Fibroblast of skin of right quadriceps (primary cell): Measurements from ENCODE around the gene EVC.
"Not testable (repeated sequence)": the region's sequence is repeated elsewhere in the genome, so short reads cannot be mapped to it uniquely, and the experiment has no call there.

Experiments used
- DNase-seq: peaks from one replicate; pipeline ENCODE4 v3.0.0-alpha.2; 2013

Gene EVC

DNA sequence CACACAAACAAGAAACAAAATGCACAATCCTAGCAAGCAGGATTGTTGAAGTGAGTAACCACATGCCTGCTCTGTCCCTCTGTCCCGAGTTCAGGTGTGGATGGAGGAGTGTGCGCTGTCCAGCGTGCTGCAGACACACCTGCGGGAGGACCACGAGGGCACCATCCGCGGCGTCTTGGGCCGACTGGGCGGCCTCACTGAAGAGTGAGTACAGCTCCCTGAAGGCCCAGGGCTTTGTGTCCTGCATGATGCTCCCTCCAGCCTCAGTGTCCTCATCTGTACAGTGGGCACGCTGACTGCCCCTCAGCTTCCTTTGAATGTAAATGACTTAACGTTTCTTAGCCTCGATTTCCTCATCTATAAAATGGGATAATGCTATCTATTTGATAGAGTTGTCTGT, 82.5 kb downstream of the EVC start:
- no peak for DNase-seq

DNA sequence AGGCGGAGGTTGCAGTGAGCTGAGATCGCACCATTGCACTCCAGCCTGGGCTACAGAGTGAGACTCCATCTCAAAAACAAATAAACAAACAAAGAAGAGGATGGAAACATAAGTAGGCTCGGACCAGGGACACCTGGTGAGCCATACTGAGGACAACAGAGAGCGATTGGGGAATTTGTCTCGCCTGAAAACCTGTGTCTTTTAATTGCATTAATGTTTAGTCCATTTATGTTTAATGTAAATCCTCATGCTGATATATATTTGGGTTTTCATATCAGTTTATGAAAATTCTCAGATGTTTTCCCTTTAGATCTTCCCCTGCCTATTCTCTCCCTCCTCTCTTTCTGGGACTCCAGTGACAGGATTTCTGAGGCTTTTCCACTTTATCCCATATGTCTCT, 84.6 kb downstream of the EVC start:
- DNase-seq: no peak

- no peak for DNase-seq
Measured at GRCh38 chr4:5796976-5797375, 86.0 kb downstream of the EVC start.

DNA sequence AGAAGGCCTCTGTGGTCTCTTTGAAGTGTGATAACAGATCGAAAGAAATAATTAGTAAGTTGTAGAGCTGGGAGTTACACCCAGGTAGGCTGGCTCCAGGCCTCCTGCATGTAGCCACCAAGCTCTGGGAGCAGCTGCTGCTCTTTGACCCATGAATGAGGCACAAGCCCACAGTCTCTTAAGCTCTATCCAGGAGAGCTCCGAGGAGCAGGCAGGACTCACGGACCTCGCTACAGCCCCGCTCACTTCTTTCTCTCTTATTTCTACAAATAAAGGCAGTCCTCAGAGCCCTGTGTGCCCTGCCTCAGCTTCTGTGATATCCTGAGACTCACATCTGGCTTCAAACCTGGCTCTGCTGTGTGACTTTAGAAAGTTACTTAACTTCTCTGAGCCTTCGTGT, 86.9 kb downstream of the EVC start:
- no peak for DNase-seq

DNA sequence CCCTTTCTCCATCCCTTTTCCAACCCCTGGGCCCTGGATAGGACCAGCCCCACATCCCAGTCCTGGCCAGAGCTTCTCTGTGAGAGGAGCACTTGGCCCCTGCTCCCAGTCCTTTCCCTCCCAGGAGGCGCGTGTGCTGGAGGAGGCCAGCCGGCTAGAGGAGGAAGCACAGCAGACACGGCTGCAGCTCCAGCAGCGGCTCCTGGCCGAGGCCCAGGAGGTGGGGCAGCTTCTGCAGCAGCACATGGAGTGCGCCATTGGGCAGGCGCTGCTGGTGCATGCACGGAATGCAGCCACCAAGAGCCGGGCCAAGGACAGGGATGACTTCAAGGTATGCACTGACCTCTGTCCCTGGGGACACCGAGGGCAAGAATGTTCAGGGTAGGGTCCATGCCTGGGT, 87.5 kb downstream of the EVC start:
- DNase-seq: no peak

DNA sequence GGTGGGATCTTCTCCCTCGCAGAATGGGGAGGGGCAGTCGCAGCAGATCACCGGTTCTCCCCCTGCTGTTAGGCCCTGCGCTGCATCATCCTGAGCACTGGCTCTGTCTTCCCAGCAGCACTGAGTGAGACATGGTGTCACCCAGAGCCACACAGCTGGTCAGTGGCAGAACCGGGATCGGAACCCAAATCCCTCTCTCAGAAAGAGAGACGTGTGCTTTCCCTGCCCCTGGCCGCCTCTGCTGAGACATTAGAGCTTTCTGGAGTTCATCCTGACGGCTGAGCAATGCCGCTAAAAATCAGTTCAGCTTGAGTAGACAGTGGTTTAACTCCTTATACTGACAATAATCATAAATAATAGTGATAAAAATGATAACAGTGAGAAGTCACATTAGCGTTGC, 87.9 kb downstream of the EVC start:
- no peak for DNase-seq

- no peak for DNase-seq
Measured at GRCh38 chr4:5799406-5799805, 88.4 kb downstream of the EVC start.

DNA sequence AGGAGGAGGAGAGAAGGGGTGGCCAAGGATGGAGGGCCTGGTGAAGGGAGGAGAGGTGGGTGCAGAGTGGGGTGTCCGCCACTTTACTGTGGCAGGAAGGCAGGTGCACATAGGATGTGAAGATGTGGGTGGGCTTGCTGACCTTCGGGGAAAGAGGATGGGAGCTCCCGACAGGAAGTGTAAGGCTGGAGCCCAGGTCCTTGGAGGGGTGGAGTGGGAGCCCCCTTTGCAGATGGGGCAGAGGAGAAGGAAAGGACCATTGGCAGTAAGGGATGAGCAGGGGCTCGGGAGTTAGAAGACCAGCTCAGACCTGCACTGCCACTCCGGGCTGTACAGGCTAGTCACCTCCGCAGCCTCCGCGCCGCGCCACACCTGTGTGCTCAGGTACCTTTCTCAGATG, 89.5 kb downstream of the EVC start:
- no peak for DNase-seq

DNA sequence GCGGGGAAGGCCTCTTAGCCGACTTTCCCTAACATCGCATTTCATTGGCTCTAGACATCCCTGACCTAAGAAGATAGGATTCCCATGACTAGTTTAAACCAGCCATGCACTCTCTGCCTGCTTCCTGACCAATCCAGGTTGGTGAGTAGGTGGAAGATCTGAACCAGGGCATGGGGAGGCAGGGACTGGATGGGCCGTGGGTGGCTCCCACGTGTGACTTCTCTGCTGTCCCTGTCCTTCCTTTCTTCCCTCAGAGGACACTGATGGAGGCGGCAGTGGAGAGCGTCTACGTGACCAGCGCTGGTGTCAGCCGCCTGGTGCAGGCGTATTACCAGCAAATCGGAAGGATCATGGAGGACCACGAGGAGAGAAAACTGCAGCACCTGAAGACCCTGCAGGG, 90.7 kb downstream of the EVC start:
- no peak for DNase-seq

DNA sequence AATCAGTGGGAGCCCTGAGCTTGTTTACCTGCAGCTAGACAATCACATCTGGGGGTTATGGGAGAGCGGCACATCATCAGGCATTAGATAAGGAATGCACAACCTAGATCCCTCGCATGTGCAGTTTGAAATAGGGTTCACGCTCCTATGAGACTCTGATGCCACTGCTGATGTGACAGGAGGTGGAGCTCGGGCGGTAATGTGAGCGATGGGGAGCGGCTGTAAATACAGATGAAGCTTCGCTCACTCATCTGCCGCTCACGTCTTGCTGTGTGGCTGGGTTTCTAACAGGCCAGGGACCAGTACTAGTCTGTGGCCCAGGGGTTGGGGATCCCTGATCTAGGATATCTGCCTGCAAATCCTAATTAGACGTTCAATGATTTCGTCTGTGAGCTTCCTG, 91.6 kb downstream of the EVC start:
- no peak for DNase-seq

GRCh38 chr4:5804656-5805055, 93.7 kb downstream of the EVC start:
- DNase-seq: no peak

DNA sequence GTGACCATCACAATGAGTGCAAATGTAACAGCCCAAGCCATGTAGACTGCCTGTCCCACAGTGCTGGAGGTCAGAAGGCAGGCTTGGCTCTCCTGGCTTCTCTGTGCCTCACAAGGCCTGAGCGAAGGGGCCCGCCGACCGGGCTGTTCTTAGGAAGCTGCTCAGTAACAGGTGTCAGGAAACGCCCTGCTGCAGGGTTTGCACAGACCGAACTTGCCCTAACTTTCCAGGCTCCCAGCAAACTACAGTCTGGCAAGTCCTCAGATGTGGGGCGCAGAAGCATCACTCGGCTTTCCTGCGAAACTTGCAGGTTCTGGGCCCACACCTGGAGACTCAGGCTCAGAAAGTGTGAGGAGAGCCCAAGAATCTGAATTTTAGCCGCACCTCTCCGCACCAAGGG, 94.3 kb downstream of the EVC start:
- DNase-seq: no peak

GRCh38 chr4:5808081-5808741, 97.2 kb downstream of the EVC start:
- DNase-seq: no peak

DNA sequence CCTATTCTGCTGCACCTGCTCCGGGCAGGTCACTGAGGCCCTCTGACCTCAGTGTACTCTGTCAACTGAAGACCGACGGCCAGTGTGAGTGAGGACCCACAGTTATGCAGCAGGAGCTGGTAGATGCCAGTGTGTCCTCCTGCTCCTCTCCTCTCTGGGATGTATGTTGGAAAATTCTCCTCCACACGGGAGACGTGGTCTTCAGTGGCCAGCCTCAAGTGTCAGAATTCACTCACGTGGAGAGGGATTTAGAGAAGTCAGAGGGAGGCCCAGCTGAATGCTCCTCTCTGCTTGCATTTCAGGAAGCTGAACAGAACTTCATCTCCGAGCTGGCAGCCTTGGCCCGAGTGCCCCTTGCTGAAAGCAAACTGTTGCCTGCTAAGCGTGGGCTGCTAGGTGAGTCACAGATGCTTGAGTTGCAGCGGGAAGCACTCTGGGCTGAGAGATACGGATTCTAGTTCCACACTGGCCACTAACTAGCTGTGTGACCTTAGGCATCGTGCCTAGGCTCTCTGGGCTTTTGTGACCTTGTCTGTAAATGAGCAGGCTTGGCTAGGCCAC, 98.3 kb downstream of the EVC start:
- DNase-seq: no peak

DNA sequence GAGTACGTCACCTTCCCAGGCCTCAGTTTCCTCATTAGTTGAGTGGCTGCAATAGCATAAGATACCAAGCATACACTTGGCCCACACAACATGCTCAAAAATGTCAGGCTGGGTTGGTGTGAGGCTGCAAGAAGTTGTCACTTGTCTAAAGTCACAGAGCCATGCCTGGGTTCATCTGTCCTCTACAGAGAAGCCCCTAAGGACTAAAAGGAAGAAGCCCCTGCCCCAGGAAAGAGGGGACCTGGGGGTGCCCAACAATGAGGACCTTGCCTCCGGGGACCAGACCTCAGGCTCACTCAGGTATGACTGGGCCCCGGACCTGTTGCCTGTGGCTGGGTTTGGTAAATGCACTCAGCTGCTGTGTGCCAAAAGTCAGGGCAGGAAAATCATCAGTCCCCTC, 99.2 kb downstream of the EVC start:
- no peak for DNase-seq

- no peak for DNase-seq
Measured at GRCh38 chr4:5810770-5811430, 99.9 kb downstream of the EVC start.

DNA sequence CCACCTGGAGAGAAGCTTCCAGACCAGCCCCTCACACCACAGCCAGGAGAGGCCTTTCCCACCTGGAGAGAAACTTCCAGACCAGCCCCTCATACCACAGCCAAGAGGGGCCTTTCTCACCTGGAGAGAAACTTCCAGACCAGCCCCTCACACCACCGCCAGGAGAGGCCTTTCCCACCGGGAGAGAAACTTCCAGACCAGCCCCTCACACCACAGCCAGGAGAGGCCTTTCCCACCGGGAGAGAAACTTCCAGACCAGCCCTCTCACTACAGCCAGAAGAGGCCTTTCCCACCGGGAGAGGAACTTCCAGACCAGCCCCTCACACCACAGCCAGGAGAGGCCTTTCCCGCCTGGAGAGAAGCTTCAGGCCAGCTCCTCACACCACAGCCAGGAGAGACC, 101.1 kb downstream of the EVC start:
- not testable (repeated sequence) for DNase-seq

DNA sequence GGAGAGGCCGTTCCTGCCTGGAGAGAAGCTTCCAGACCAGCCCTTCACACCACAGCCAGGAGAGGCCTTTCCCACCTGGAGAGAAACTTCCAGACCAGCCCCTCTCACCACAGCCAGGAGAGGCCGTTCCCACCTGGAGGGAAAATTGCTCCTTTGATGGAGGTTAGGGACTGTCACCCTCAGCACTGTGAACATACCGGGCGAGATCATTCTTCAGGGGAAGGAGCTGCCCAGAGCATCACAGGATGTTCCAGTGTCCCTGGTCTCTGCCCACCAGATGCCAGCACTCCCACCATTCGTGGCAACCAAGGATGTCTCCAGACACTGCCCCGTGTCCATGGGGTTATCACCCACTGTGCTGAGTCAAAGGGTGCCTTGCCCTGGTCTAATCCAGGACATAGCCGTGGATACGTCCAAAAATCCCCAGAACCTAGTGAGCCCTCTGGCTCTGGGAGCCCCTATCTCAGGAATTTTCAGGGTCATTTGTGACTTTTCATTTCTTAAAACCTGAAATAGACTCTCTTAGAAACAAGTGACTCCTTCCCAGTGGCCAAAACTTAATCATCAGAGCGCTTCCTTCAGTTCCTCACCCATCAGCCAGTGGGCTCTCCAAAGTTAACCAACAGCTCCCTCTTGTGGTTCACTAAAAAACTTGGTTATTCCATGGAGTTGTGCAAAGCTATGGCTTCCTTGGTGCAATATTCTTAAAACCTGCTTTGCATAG, 101.7 kb downstream of the EVC start:
- DNase-seq: peak; percentile 69

DNA sequence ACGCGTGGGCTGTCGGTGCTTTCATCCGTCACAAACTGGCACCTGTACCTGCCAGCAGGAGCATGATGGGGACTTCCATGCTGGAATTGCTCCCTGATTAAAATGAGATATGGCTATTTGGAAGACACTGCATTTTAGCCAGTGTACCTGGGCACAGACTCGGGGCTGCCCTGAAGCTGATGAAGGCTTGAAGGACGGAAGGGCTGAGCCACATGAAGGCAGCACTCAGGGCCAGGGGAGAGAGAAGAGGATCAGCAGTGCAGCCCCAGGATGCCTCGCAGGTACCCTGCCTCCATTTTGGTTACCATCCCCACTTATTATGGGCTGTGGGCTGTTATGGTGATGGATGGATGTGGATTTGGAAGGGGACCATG, 102.9 kb downstream of the EVC start:
- DNase-seq: no peak

DNA sequence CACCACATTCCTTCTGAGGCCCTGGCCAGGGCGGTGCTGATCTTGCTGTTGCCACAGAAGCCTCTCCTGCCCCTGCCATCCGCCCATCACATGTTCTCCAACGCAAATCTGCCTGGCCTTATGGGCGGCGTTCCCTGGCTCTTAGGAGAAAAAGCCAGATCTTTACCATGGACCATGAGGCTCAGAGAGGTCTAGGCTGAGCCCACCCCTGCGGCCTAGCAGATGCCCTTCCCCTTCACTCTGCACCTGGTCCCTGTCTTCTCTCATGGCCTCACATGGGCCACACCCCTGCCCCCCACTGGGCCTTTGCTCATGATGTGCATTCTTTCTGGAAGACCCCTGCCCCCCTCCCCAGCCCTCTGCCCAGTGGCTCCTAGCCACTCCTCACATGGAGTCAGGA, 103.4 kb downstream of the EVC start:
- no peak for DNase-seq

GRCh38 chr4:5815641-5816040, 104.6 kb downstream of the EVC start:
- no peak for DNase-seq

GRCh38 chr4:5816101-5816500, 105.1 kb downstream of the EVC start:
- no peak for DNase-seq

- DNase-seq: no peak
Measured at GRCh38 chr4:5816851-5817375, 105.9 kb downstream of the EVC start.
